Panc1 (cell line): ENCODE measurements around the gene SAMD1. TPM values are rescaled to one million over a fixed set of nuclear protein-coding genes. Genes with fewer than 3 reads are reported as not detected.

ENCODE experiments used
- ATAC-seq: fragments of 200-7000 bp; cut with Tn5 transposase; 2 replicates; pipeline ENCODE4 v1.9.1; 2020; ENCODE audit warnings: mild to moderate bottlenecking, moderate library complexity
- BruUV-seq: library from RNA; stranded (reverse); fragments of 400-500 nt; replicated peaks from 2 replicates; lab custom pipeline; 2021; lab: Mats Ljungman, UMichigan
- CTCF ChIA-PET: fragments of 300-600 bp; sonication (Branson Sonifier 250); formaldehyde crosslinking; loops from one replicate; lab custom pipeline; 2022; ENCODE audit warnings: antibody characterized with exemption; lab: Charles Lee
- POLR2A ChIA-PET: fragments of 300-600 bp; sonication (Branson Sonifier 250); formaldehyde crosslinking; loops from one replicate; lab custom pipeline; 2022; ENCODE audit warnings: antibody characterized with exemption; lab: Charles Lee
- DNase-seq: peaks from one replicate; pipeline ENCODE4 v3.0.0-alpha.2; 2010; ENCODE audit warnings: low read depth, low spot score
- H3K27ac ChIP-seq: 2 replicates; pipeline ENCODE4 v1.5.1; 2011; ENCODE audit warnings: mild to moderate bottlenecking, low read length, inconsistent platforms
- H3K27me3 ChIP-seq: fragments of 200-500 bp; sonication (Bioruptor generic); 2 replicates; pipeline ENCODE4 v1.6.0; 2014; ENCODE audit warnings: low read length, inconsistent platforms; ENCODE audit not compliant: control insufficient read depth, insufficient read depth
- H3K36me3 ChIP-seq: fragments of 200-500 bp; sonication (Bioruptor generic); 2 replicates; pipeline ENCODE4 v1.5.1; 2014; ENCODE audit warnings: inconsistent platforms, mild to moderate bottlenecking, low read length, moderate library complexity; ENCODE audit not compliant: control insufficient read depth, insufficient read depth
- H3K4me1 ChIP-seq: 2 replicates; pipeline ENCODE4 v1.5.1; 2011; ENCODE audit warnings: inconsistent platforms, mild to moderate bottlenecking, low read length, moderate library complexity; ENCODE audit not compliant: control insufficient read depth, insufficient read depth
- H3K4me3 ChIP-seq, 2 experiments: 2 replicates each; pipeline ENCODE4 v1.5.1; 2011 to 2012; ENCODE audit warnings: low read depth in 2 of 2, low read length in 2 of 2, mild to moderate bottlenecking in 2 of 2, inconsistent platforms in 1 of 2, moderate library complexity in 1 of 2
- H3K9me3 ChIP-seq: fragments of 200-500 bp; sonication (Bioruptor generic); 2 replicates; pipeline ENCODE4 v1.5.1; 2014; ENCODE audit warnings: low read depth, mild to moderate bottlenecking, inconsistent platforms, low read length, moderate library complexity; ENCODE audit not compliant: control insufficient read depth, insufficient read depth
- CTCF ChIP-seq: fragments of 450-650 bp; IDR thresholded peaks from 2 replicates; pipeline ENCODE4 v1.5.1; 2017; ENCODE audit warnings: mild to moderate bottlenecking
- POLR2AphosphoS5 ChIP-seq: IDR thresholded peaks from 2 replicates; pipeline ENCODE4 v1.6.1; 2012; ENCODE audit warnings: mild to moderate bottlenecking, low read depth, low read length, moderate library complexity
- REST ChIP-seq, 2 experiments: IDR thresholded peaks; 2 replicates each; pipeline ENCODE4 v1.6.1; 2011 to 2012; ENCODE audit warnings: low read depth in 2 of 2, control low read depth in 1 of 2, low read length in 1 of 2, mild to moderate bottlenecking in 1 of 2, moderate library complexity in 1 of 2; ENCODE audit not compliant: insufficient read depth in 1 of 2
- SIN3A ChIP-seq: IDR thresholded peaks from 2 replicates; pipeline ENCODE4 v1.6.1; 2012; ENCODE audit warnings: low read depth, mild to moderate bottlenecking, low read length, moderate library complexity, borderline replicate concordance; ENCODE audit not compliant: insufficient read depth
- TCF7L2 ChIP-seq: IDR thresholded peaks from 2 replicates; pipeline ENCODE4 v1.6.1; 2011; ENCODE audit warnings: mild to moderate bottlenecking, low read depth, low read length, inconsistent platforms
- in situ Hi-C: cut with HindIII; loops from 2 replicates; pipeline ENCODE4 v1.10.0; 2016; ENCODE audit warnings: low sequenced_read_pairs, low pct_unique_long_range_greater_than_20kb
- intact Hi-C: fragments of 100-400 bp; cut with micrococcal nuclease; formaldehyde crosslinking; loops from one replicate; pipeline ENCODE4 v1.10.0; 2022; ENCODE audit not compliant: unreplicated experiment
- total RNA-seq: library from RNA; stranded (reverse); gene quantifications from one replicate; pipeline ENCODE4 v1.2.1, GENCODE V29; 2021; ENCODE audit not compliant: unreplicated experiment

Gene SAMD1
- total RNA-seq, 1 experiment from 2014 or later, result 82.0 TPM

DNA sequence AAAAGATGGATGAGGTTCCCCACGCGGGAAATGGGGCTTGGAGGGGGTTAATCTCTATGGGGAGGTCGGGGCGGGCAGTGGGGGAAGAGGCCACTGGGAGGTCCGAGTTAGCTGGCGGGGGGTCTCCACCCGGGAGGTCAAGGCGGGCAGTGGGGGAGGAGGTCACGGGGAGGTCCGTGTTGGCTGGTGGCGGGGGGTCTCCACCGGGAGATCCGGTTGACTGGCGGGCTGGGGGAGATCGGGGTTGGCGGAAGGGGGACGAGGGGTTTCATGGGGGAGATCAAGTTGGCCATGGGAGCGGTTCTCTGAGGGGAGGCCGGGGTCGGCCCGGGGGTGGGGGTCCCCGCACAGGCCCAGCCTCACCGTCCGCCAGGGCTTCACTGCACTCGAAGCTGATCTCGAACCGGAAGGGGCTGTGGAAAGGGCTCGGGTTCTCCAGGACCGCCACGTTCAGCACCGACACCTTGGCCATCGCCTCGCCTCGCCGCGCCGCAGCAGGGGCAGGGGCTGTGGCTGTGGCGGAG lies 45.5 kb upstream of the SAMD1 start:
- DNase-seq, result no peak
- in situ Hi-C loops, result no loop called here
- TF ChIP-seq SIN3A (no peak), POLR2AphosphoS5 (no peak; the same call in 1 of the 2 replicates), TCF7L2 (no peak), REST (IDR thresholded peaks at IDR 0.05; ENCODE audit: insufficient read depth in 1 of 2, low read depth in 2 of 2, low read length in 1 of 2) (no peak), CTCF (no peak)
- ChIA-PET CTCF (interaction anchor here (0.6 to 1.8 kb wide), 6 partner anchors 12 to 343 kb away, joined by 3 to 6 read pairs (median 5); no protein-coding TSS in a partner anchor), POLR2A (interaction anchor here (0.5 kb wide), 2 partner anchors 12 to 214 kb away, joined by 3 to 12 read pairs; no protein-coding TSS in a partner anchor)
- BruUV-seq, result no TSS peak
- Histone ChIP-seq H3K36me3 (peaks cover 6% of the 10 kb centered on the region; the same call in 1 of the 2 replicates), H3K4me3 (peak overlapping the region; percentile 62 to 64), H3K9me3 (no peaks in the 10 kb centered on the region), H3K27me3 (no peaks in the 10 kb centered on the region), H3K27ac (peak overlapping the region; percentile 78), H3K4me1 (peaks cover 8% of the 10 kb centered on the region; the same call in 1 of the 2 replicates)
- no peak; the same call in 1 of the 2 replicates for ATAC-seq
- intact Hi-C loops, result no loop called here

DNA sequence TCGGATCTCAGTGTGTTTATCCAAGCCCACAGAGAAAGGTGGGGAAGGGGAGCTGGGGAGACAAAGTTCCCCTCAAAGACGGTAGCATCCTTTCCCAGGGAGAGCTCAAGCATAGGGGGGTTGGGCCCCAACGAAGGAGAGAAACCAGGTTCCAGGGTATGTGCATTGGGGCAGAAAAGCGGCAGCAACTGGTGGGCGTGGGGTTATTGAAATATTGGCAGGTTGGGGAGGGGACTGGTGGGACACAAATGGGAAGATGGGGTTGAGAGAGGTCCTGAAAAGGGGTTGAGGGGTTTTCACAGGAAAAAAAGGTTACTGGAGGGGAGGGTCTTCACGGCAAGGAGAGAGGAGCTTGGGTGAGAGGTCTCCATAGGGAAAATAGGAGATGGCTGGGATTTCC lies 44.8 kb upstream of the SAMD1 start:
- no peaks in the 10 kb centered on the region for H3K27me3 ChIP-seq
- intact Hi-C loops, result no loop called here

More for the DNA sequence above, 44.8 kb upstream of the SAMD1 start:
- Histone ChIP-seq H3K27ac (peak overlapping the region; percentile 78), H3K4me3 (peak overlapping the region; percentile 62 to 64), H3K36me3 (peaks cover 6% of the 10 kb centered on the region; the same call in 1 of the 2 replicates), H3K9me3 (no peaks in the 10 kb centered on the region), H3K4me1 (peaks cover 8% of the 10 kb centered on the region; the same call in 1 of the 2 replicates)
- ChIA-PET POLR2A (interaction anchor here (0.7 kb wide), 1 partner anchor 18 kb away, joined by 7 read pairs; the partner anchor contains the start of gene PRKACA), CTCF (interaction anchor here (0.7 to 1.8 kb wide), 3 partner anchors 21 to 405 kb away, joined by 3 to 9 read pairs (median 5); no protein-coding TSS in a partner anchor)
- TF ChIP-seq SIN3A (no peak), CTCF (no peak), POLR2AphosphoS5 (no peak)
- BruUV-seq, result no TSS peak
- DNase-seq (no peak), ATAC-seq (no peak)
- in situ Hi-C loops, result no loop called here
